ENCODE measurements around the gene FLVCR1. TPM values are rescaled to one million over a fixed set of nuclear protein-coding genes. Genes with fewer than 3 reads are reported as not detected.

The FLVCR1 gene
- total RNA-seq, 1 donor from 2014 or later, result 20.5 TPM

DNA sequence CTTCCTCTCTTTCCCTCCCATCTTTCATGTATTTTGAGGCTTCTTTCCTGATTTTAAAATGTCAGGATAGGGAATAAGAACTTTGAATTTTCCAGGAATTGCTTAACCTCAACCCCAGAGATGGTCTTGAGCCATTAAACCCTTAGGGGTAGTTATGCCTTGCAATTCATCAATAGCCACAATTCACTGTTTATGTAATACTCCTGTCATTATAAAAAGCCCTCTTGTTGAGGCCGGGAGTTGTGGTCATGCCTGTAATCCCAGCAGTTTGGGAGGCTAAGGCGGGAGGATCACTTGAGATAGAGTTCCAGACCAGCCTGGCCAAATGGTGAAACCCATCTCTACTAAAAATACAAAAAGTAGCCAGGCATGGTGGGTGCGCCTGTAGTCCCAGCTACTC, 35.1 kb upstream of the FLVCR1 start:
- Mint-ChIP-seq H3K4me1 (ENCODE audit: unreplicated experiment) (no peaks in the 10 kb centered on the region), H3K9me3 (peaks cover 10% of the 10 kb centered on the region)

DNA sequence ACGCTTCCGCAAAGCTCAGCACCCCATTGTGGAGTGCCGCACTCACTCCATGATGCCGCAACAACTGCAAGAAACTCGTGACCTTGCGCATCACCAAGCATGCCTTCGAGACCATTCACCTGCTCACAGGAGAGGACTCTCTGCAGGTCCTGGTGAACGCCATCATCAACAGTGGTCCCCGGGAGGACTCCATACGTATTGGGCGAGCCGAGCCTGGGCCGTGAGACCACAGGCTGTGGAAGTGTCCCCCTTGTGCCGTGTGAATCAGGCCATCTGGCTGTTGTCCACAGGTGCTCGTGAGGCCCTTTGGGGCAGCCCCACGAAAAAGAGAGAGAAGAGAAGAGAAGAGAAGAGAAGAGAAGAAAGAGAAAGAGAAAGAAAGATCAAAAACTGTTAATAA, 33.9 kb upstream of the FLVCR1 start:
- TF ChIP-seq, protein P1, sequence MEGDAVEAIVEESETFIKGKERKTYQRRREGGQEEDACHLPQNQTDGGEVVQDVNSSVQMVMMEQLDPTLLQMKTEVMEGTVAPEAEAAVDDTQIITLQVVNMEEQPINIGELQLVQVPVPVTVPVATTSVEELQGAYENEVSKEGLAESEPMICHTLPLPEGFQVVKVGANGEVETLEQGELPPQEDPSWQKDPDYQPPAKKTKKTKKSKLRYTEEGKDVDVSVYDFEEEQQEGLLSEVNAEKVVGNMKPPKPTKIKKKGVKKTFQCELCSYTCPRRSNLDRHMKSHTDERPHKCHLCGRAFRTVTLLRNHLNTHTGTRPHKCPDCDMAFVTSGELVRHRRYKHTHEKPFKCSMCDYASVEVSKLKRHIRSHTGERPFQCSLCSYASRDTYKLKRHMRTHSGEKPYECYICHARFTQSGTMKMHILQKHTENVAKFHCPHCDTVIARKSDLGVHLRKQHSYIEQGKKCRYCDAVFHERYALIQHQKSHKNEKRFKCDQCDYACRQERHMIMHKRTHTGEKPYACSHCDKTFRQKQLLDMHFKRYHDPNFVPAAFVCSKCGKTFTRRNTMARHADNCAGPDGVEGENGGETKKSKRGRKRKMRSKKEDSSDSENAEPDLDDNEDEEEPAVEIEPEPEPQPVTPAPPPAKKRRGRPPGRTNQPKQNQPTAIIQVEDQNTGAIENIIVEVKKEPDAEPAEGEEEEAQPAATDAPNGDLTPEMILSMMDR (conservative IDR thresholded peaks at IDR 0.05), result no peak
- H3K36me3 Mint-ChIP-seq, result peaks cover 3% of the 10 kb centered on the region
- no peak overlapping the region for H3K4me3 Mint-ChIP-seq
- H3K9me3 Mint-ChIP-seq, result peaks cover 10% of the 10 kb centered on the region
- no peak for DNase-seq (ENCODE audit: extremely low spot score, unreplicated experiment)
- H3K4me1 Mint-ChIP-seq (ENCODE audit: unreplicated experiment), result no peaks in the 10 kb centered on the region
- no peak overlapping the region for H3K27ac Mint-ChIP-seq
- no peaks in the 10 kb centered on the region for H3K27me3 Mint-ChIP-seq

More for the DNA sequence above, 35.1 kb upstream of the FLVCR1 start:
- H3K4me3 Mint-ChIP-seq, result no peak overlapping the region
- peaks cover 3% of the 10 kb centered on the region for H3K36me3 Mint-ChIP-seq
- TF ChIP-seq, protein P1 (conservative IDR thresholded peaks at IDR 0.05), result no peak
- no peak overlapping the region for H3K27ac Mint-ChIP-seq
- H3K27me3 Mint-ChIP-seq, result no peaks in the 10 kb centered on the region
- no peak for DNase-seq (ENCODE audit: extremely low spot score, unreplicated experiment)

DNA sequence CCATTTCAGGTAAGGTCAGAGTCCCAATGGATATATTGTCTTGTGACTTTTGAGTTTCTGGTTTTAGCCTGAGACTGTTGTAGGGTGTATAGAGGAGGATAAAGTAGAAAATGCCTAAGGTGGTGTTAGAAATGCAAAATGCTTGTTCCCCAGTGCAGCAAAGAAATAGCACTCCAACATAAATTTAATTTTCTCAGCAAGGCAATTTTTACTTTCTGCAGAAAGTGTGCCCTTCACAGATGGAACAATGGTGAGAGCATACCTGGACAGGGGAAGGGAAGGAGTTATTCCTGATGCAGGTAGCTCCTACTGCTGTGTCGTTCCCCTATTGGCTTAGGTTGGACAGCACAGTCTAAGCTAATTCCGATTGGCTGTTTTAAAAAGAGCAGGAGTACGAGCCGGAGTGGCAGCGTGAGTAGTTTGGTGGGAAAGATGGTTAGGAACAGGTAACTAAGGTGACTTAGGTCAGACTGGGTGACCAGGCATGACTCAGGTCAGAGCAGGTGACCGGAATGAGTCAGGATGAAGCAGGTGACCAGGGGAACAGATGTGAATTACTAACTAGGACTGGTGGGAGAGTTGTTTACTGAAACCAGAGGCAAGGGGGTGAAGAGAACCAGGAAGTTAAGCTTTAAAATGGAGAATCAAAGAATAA, 32.1 kb upstream of the FLVCR1 start:
- Mint-ChIP-seq H3K27me3 (no peaks in the 10 kb centered on the region), H3K4me1 (ENCODE audit: unreplicated experiment) (no peaks in the 10 kb centered on the region), H3K27ac (peak overlapping the region; percentile 7), H3K36me3 (peaks cover 3% of the 10 kb centered on the region), H3K9me3 (peaks cover 10% of the 10 kb centered on the region), H3K4me3 (no peak overlapping the region)
- no peak for DNase-seq (ENCODE audit: extremely low spot score, unreplicated experiment)
- TF ChIP-seq, protein P1 (conservative IDR thresholded peaks at IDR 0.05), result no peak

DNA sequence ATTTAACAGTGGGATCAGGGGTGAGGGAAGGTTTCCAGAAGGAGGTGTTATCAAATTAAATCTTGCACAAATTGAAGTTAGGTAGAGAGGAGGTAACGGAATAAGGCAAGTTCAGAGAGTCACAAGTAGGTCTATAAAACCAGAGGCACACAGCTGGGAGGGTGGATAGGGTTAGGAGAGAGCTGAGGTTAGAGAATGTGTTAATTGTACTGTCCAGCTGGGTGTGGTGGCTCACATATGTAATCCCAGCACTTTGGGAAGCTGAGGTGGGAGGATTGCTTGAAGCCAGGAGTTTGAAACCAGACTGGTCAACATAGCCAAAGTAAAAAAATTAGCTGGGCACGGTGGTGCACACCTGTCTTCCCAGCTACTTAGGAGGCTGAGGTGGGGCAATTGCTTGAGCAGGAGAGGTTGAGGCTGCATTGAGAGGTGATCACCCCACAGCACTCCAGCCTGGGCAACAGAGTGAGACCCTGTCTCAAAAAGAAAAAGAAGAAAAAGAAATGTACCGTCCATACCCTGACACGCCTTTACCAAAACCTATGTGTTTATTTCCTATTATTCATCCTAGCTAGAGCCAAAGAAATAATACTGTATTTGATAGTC, 30.8 kb upstream of the FLVCR1 start:
- Mint-ChIP-seq H3K4me3 (no peak overlapping the region), H3K27me3 (no peaks in the 10 kb centered on the region), H3K4me1 (ENCODE audit: unreplicated experiment) (no peaks in the 10 kb centered on the region), H3K36me3 (peaks cover 3% of the 10 kb centered on the region), H3K9me3 (peaks cover 10% of the 10 kb centered on the region), H3K27ac (peak overlapping the region; percentile 77)
- no peak for DNase-seq (ENCODE audit: extremely low spot score, unreplicated experiment)
- TF ChIP-seq, protein P1 (conservative IDR thresholded peaks at IDR 0.05), result no peak

DNA sequence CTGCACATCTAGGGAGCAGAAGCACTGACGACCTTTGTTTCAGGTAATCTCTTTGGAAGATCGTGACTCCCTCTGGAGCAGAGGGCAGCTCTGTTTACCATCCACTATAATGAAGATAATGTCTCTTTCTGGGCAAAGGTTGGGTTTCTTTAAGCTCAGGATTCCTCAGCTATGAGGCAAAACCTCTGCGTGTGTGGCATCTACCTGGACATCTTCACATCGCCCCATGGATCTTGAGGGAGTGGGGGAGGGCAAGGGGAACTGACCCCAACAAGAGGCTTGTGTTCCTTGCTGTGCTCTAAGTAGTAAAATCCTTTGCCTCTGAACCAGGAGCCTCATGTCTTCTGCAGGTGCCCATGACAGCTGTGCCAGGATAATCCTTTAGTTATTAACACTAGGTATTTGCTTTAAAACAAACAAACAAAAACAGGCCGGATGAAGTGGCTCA, 30.2 kb upstream of the FLVCR1 start:
- TF ChIP-seq, protein P1 (conservative IDR thresholded peaks at IDR 0.05), result no peak

More for the DNA sequence above, 30.2 kb upstream of the FLVCR1 start:
- no peaks in the 10 kb centered on the region for H3K4me1 Mint-ChIP-seq (ENCODE audit: unreplicated experiment)
- H3K36me3 Mint-ChIP-seq, result peaks cover 3% of the 10 kb centered on the region
- no peak for DNase-seq (ENCODE audit: extremely low spot score, unreplicated experiment)
- no peaks in the 10 kb centered on the region for H3K27me3 Mint-ChIP-seq
- peaks cover 10% of the 10 kb centered on the region for H3K9me3 Mint-ChIP-seq
- peak overlapping the region; percentile 77 for H3K27ac Mint-ChIP-seq
- no peak overlapping the region for H3K4me3 Mint-ChIP-seq

All from type B pancreatic cell (in vitro differentiated cells).